OCI-LY7 (cell line): ENCODE measurements around the gene KCNJ15.

ENCODE experiments used
- CTCF ChIP-seq: fragments of 200-600 bp; sonication (generic); conservative IDR thresholded peaks from 2 replicates; pipeline ENCODE4 v1.5.1; 2014; ENCODE audit warnings: mild to moderate bottlenecking, antibody characterized with exemption, low read length, moderate library complexity, mixed read lengths
- EZH2phosphoT487 ChIP-seq: fragments of 200-600 bp; sonication (generic); IDR thresholded peaks from 2 replicates; pipeline ENCODE4 v1.6.1; 2018; ENCODE audit warnings: low read depth, borderline replicate concordance, mild to moderate bottlenecking, mixed run types, antibody characterized with exemption, low read length, moderate library complexity, mixed read lengths

GRCh38 chr21:38244885-38245869, 11.6 kb upstream of the KCNJ15 start:
- no peak for TF ChIP-seq CTCF
- TF ChIP-seq EZH2phosphoT487: no peak
